ENCODE data around the gene MESP1. TPM values are rescaled to one million over a fixed set of nuclear protein-coding genes. Genes with fewer than 3 reads are reported as not detected.
A peak's percentile ranks its signal among the peaks of the same experiment; 100 is the strongest.
"Not testable (repeated sequence)": the region's sequence is repeated elsewhere in the genome, so short reads cannot be mapped to it uniquely, and the experiment has no call there.

MESP1 gene
- total RNA-seq, 1 donor = not detected

DNA sequence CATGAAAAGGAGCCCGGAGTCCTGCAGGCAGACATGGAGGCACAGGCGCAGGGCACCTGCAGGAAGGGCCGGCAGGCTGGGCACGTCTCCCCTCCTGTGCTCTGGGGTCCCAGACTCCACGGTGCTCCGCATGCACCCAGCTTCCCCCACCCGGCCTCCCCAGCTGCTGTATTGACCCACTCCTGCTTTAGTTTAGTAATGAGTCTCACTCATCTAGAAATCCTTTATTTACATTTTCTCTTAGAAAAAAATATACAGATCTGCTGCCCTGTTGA lies 33.6 kb upstream of the MESP1 start:
- H3K9me3 ChIP-seq (ENCODE audit: low read depth, low read length) = peaks cover 8% of the 10 kb centered on the region
- H3K27me3 ChIP-seq (ENCODE audit: insufficient read depth, low read length) = no peaks in the 10 kb centered on the region
- H3K4me3 ChIP-seq (ENCODE audit: low read length) = no peak overlapping the region
- peaks cover 29% of the 10 kb centered on the region for H3K4me1 ChIP-seq (ENCODE audit: insufficient read depth, low read length)

GRCh38 chr15:89783861-89784685 lies 33.0 kb upstream of the MESP1 start:
- no peaks in the 10 kb centered on the region for H3K27me3 ChIP-seq (ENCODE audit: insufficient read depth, low read length)
- no peak overlapping the region for H3K4me3 ChIP-seq (ENCODE audit: low read length)
- peaks cover 29% of the 10 kb centered on the region for H3K4me1 ChIP-seq (ENCODE audit: insufficient read depth, low read length)
- H3K9me3 ChIP-seq (ENCODE audit: low read depth, low read length) = peaks cover 8% of the 10 kb centered on the region

- no peak overlapping the region for H3K4me3 ChIP-seq (ENCODE audit: low read length)
Observed at GRCh38 chr15:89783111-89783860, 32.2 kb upstream of the MESP1 start.

GRCh38 chr15:89782619-89782950 lies 31.5 kb upstream of the MESP1 start:
- not testable (repeated sequence) for H3K4me3 ChIP-seq (ENCODE audit: low read length); H3K27me3 ChIP-seq (ENCODE audit: insufficient read depth, low read length); H3K9me3 ChIP-seq (ENCODE audit: low read depth, low read length)
- H3K4me1 ChIP-seq (ENCODE audit: insufficient read depth, low read length) = peaks cover 29% of the 10 kb centered on the region

More at GRCh38 chr15:89783111-89783860, 32.2 kb upstream of the MESP1 start:
- Histone ChIP-seq H3K9me3 (ENCODE audit: low read depth, low read length) (peaks cover 8% of the 10 kb centered on the region), H3K4me1 (ENCODE audit: insufficient read depth, low read length) (peaks cover 29% of the 10 kb centered on the region), H3K27me3 (ENCODE audit: insufficient read depth, low read length) (no peaks in the 10 kb centered on the region)

- H3K27me3 ChIP-seq (ENCODE audit: insufficient read depth, low read length) = no peaks in the 10 kb centered on the region
- H3K4me3 ChIP-seq (ENCODE audit: low read length) = no peak overlapping the region
- peaks cover 33% of the 10 kb centered on the region for H3K4me1 ChIP-seq (ENCODE audit: insufficient read depth, low read length)
- no peaks in the 10 kb centered on the region for H3K9me3 ChIP-seq (ENCODE audit: low read depth, low read length)
Observed at GRCh38 chr15:89781891-89782618, 31.0 kb upstream of the MESP1 start.

GRCh38 chr15:89781055-89781454 lies 30.0 kb upstream of the MESP1 start:
- peaks cover 43% of the 10 kb centered on the region for H3K4me1 ChIP-seq (ENCODE audit: insufficient read depth, low read length)
- no peak overlapping the region for H3K4me3 ChIP-seq (ENCODE audit: low read length)
- H3K9me3 ChIP-seq (ENCODE audit: low read depth, low read length) = no peaks in the 10 kb centered on the region
- H3K27me3 ChIP-seq (ENCODE audit: insufficient read depth, low read length) = no peaks in the 10 kb centered on the region

DNA sequence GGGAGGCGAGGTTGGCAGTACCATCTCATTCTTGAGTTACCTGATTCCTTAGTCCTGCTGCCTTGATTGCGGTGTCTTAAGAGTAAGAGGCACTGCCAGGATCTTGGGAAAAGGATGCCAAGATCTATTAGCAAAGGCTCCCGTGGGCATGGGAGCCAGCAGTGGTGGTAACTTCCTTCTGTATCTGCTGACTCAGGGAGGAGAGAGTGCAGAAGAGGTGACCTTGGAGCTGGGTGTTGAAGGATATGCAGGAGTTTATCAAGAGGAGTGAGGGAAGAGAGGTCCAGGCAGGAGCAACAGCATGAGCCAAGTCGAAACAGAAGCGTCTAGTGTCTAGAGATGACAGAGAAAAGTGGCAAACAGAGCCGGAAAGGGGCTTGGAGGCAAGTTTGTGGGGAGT lies 29.6 kb upstream of the MESP1 start:
- Histone ChIP-seq H3K4me1 (ENCODE audit: insufficient read depth, low read length) (peaks cover 48% of the 10 kb centered on the region), H3K4me3 (ENCODE audit: low read length) (no peak overlapping the region)

GRCh38 chr15:89778861-89779260 lies 27.8 kb upstream of the MESP1 start:
- H3K4me1 ChIP-seq (ENCODE audit: insufficient read depth, low read length) = peaks cover 48% of the 10 kb centered on the region
- no peak overlapping the region for H3K4me3 ChIP-seq (ENCODE audit: low read length)
- H3K27me3 ChIP-seq (ENCODE audit: insufficient read depth, low read length) = peaks cover 3% of the 10 kb centered on the region
- no peaks in the 10 kb centered on the region for H3K9me3 ChIP-seq (ENCODE audit: low read depth, low read length)

More for the DNA sequence above, 29.6 kb upstream of the MESP1 start:
- Histone ChIP-seq H3K27me3 (ENCODE audit: insufficient read depth, low read length) (peaks cover 1% of the 10 kb centered on the region), H3K9me3 (ENCODE audit: low read depth, low read length) (no peaks in the 10 kb centered on the region)

GRCh38 chr15:89777782-89778380 lies 26.8 kb upstream of the MESP1 start:
- Histone ChIP-seq H3K27me3 (ENCODE audit: insufficient read depth, low read length) (peaks cover 3% of the 10 kb centered on the region), H3K4me1 (ENCODE audit: insufficient read depth, low read length) (peaks cover 48% of the 10 kb centered on the region), H3K4me3 (ENCODE audit: low read length) (no peak overlapping the region), H3K9me3 (ENCODE audit: low read depth, low read length) (no peaks in the 10 kb centered on the region)

DNA sequence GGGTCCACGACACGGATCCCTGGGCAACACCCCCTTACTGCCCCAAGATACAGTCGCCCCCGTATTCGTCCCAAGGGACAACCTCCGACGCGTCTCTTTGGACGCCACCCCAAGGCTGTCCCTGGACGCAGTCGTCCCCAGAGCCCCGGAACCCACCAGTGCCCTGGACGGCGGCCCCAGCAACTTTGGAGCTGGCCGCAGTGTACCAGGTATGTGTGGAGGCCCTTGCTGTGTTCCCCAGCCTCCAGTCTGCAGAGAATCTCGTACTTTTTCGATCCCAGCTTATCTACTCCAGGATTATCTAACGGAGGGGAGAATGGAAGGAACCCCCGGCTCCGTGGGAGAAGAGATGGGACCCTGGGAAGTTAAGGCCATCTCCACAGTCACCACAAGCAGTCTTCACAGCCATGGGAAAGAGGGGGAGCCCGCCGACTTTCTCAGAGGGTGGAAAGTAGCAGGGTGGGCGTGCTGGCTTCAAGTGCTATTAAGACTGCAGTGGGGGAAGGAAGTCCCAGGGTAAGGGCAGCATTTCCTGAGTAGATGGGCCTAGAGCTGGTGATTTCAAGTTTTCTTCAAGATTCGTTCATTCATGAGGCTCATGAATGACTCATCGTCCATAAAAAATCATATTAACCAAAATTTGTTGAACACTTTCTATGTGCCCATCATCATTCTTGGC lies 26.2 kb upstream of the MESP1 start:
- no peaks in the 10 kb centered on the region for H3K9me3 ChIP-seq (ENCODE audit: low read depth, low read length)
- peaks cover 3% of the 10 kb centered on the region for H3K27me3 ChIP-seq (ENCODE audit: insufficient read depth, low read length)
- H3K4me3 ChIP-seq (ENCODE audit: low read length) = no peak overlapping the region
- H3K4me1 ChIP-seq (ENCODE audit: insufficient read depth, low read length) = peaks cover 42% of the 10 kb centered on the region

- Histone ChIP-seq H3K4me1 (ENCODE audit: insufficient read depth, low read length) (peaks cover 35% of the 10 kb centered on the region), H3K27me3 (ENCODE audit: insufficient read depth, low read length) (peaks cover 3% of the 10 kb centered on the region), H3K4me3 (ENCODE audit: low read length) (peak within 1 kb of the TSS; percentile 13), H3K9me3 (ENCODE audit: low read depth, low read length) (no peaks in the 10 kb centered on the region)
Observed at GRCh38 chr15:89776274-89777072, 25.4 kb upstream of the MESP1 start, which contains the start of gene MESP2. TSS of gene MESP2 (plus strand) at chr15:89776332. CDS start at chr15:89776358, 26 bp downstream.

DNA sequence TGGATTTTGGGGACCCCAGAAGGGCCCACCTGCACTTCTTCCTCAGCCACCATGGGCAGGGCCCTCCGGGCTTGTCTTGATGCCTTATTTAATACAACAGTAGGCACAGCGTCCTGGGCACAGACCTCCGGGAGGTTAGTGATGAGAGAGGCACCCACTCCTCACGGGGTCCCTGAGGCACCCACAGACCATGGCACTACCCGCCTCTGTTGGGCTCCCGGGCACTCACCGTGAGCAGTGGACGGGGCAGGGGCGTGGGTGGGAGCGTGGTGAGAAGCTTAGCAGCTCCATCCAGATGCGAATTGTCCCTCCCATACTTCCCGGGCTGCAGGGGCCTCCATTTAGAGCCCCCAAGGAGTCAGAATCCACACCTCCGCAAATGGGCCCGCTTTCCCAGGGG lies 24.8 kb upstream of the MESP1 start:
- Histone ChIP-seq H3K27me3 (ENCODE audit: insufficient read depth, low read length) (peaks cover 3% of the 10 kb centered on the region), H3K9me3 (ENCODE audit: low read depth, low read length) (no peaks in the 10 kb centered on the region), H3K4me3 (ENCODE audit: low read length) (no peak overlapping the region), H3K4me1 (ENCODE audit: insufficient read depth, low read length) (peaks cover 28% of the 10 kb centered on the region)

DNA sequence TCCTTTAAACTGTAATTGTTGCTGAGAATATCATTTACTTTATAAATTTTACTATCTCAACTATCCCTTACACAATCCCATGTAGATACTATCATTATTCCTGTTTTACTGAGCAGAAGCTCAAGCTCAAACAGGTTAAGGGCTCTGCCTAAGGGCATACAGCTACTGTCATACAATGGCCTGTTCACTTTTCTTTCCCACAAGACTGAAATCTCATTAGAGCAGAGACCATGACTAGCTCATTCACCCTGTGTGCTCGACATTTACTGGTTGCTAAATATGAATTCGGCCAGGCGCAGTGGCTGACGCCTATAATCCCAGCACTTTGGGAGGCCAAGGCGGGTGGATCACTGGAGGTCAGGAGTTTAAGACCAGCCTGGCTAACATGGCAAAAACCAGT lies 23.4 kb upstream of the MESP1 start:
- H3K4me1 ChIP-seq (ENCODE audit: insufficient read depth, low read length) = peaks cover 20% of the 10 kb centered on the region
- H3K4me3 ChIP-seq (ENCODE audit: low read length) = no peak overlapping the region
- no peaks in the 10 kb centered on the region for H3K9me3 ChIP-seq (ENCODE audit: low read depth, low read length)
- peaks cover 3% of the 10 kb centered on the region for H3K27me3 ChIP-seq (ENCODE audit: insufficient read depth, low read length)
